HG03571 (cell line): ENCODE results near the gene PLK5.

ENCODE experiments used
- ATAC-seq: cut with Tn5 transposase; IDR thresholded peaks from one replicate; pipeline ENCODE4 v1.9.1; 2021; ENCODE audit not compliant: unreplicated experiment

Gene PLK5

GRCh38 chr19:1554968-1555367, 31.1 kb downstream of the PLK5 start:
- ATAC-seq = no peak

- no peak for ATAC-seq
These were observed 31.9 kb downstream of the PLK5 start for GRCh38 chr19:1555487-1556389.

- ATAC-seq = no peak
These were observed 32.7 kb downstream of the PLK5 start for GRCh38 chr19:1556390-1557070.

GRCh38 chr19:1558552-1558951, 34.7 kb downstream of the PLK5 start:
- no peak for ATAC-seq

- ATAC-seq = no peak
These were observed 36.5 kb downstream of the PLK5 start for GRCh38 chr19:1560286-1560882.

- ATAC-seq = no peak
These were observed 37.5 kb downstream of the PLK5 start for GRCh38 chr19:1561236-1561842.

- no peak for ATAC-seq
These were observed 39.4 kb downstream of the PLK5 start for GRCh38 chr19:1563251-1563650.

GRCh38 chr19:1566392-1567115, 42.7 kb downstream of the PLK5 start:
- ATAC-seq = no peak

GRCh38 chr19:1567116-1567847, 43.4 kb downstream of the PLK5 start:
- ATAC-seq = no peak

- ATAC-seq = no peak
These were observed 44.0 kb downstream of the PLK5 start for GRCh38 chr19:1567848-1568227.

- ATAC-seq = no peak
These were observed 44.6 kb downstream of the PLK5 start, which contains the start of gene MEX3D for GRCh38 chr19:1568320-1569019. Gene MEX3D (minus strand): TSS chr19:1568325. CDS start chr19:1568058, 267 bp downstream.

- ATAC-seq = no peak
These were observed 46.1 kb downstream of the PLK5 start for GRCh38 chr19:1569997-1570396.

- no peak for ATAC-seq
These were observed 47.0 kb downstream of the PLK5 start for GRCh38 chr19:1570836-1571235.

- no peak for ATAC-seq
These were observed 47.5 kb downstream of the PLK5 start for GRCh38 chr19:1571358-1571757.

GRCh38 chr19:1572795-1573194, 48.9 kb downstream of the PLK5 start:
- ATAC-seq = no peak

GRCh38 chr19:1574354-1575136, 50.7 kb downstream of the PLK5 start:
- no peak for ATAC-seq

- no peak for ATAC-seq
These were observed 51.7 kb downstream of the PLK5 start for GRCh38 chr19:1575323-1576241.
